ENCODE measurements around the gene GUCY1A1. TPM values are rescaled to one million over a fixed set of nuclear protein-coding genes. Genes with fewer than 3 reads are reported as not detected.

Gene GUCY1A1
- total and polyA plus RNA-seq, 10 donors, result 2.0 to 44.9 (median 23.1) TPM

DNA sequence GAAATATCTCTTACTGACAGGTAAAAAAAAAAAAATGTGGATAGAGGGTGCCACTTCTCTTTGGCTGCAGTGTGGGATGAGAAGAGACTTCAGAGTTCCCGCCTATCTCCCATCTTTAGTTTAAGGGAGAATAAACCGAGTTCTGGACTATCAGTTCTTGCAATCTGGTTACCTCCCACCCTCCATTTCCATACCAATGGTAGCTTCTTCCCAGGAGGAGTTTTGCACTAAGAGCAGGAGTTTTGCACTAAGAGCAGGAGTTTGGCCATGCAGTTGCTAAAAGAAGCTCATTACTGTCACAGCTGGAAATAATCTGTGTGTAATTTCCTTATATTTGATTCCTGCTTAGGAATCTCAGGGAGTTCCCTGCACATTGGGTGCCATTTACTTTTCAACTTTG lies 81.4 kb downstream of the GUCY1A1 start:
- Histone ChIP-seq H3K27me3 (replicated peaks in 1 of 7) (no peaks in the 10 kb centered on the region), H3K9me3 (no peaks in the 10 kb centered on the region), H3K27ac (no peak overlapping the region), H3K4me1 (no peaks in the 10 kb centered on the region), H3K36me3 (no peaks in the 10 kb centered on the region), H3K4me3 (no peak overlapping the region)
- intact Hi-C loops (cut with DNase I; ENCODE audit: low total_unique reads), result no loop called here
- WGBS, 5 donors, result 77 to 90% (median 89%) methylated on average over 2 of the region's 2 CpGs
- no peak for DNase-seq
- no peak for TF ChIP-seq POLR2A (IDR thresholded peaks at IDR 0.05)
- no peak for TF ChIP-seq CTCF (IDR thresholded peaks at IDR 0.05 in 8 of 11, conservative IDR thresholded peaks at IDR 0.05 in 3 of 11)
- TF ChIP-seq POLR2AphosphoS5 (IDR thresholded peaks at IDR 0.05), result no peak

DNA sequence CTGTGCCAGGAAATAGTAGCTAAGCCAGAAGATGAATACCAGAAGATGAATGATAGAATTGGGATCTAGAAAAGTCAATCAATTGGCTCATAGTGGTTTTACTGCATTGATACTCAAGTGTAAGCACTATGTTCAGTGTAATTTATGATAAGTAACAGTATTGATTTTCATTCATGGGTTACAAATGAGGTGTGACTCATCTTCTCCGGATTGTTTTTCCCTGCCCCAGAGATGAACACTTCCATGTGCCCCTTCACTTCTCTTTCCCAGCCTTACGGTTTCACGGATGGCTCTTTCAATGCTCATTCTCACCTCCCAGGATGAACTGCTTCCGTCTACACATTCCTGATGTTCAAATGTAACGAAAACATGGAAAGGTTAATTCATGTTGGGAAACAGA lies 82.4 kb downstream of the GUCY1A1 start:
- Histone ChIP-seq H3K4me1 (no peaks in the 10 kb centered on the region), H3K36me3 (no peaks in the 10 kb centered on the region), H3K4me3 (no peak overlapping the region), H3K27me3 (replicated peaks in 1 of 7) (no peaks in the 10 kb centered on the region), H3K27ac (no peak overlapping the region), H3K9me3 (no peaks in the 10 kb centered on the region)
- TF ChIP-seq CTCF (IDR thresholded peaks at IDR 0.05 in 8 of 11, conservative IDR thresholded peaks at IDR 0.05 in 3 of 11), result no peak
- no peak for TF ChIP-seq POLR2A (IDR thresholded peaks at IDR 0.05)
- no peak for TF ChIP-seq POLR2AphosphoS5 (IDR thresholded peaks at IDR 0.05)
- 85 to 94% (median 92%) methylated on average over 5 of the region's 5 CpGs for WGBS, 5 donors
- DNase-seq, result no peak
- intact Hi-C loops (cut with DNase I; ENCODE audit: low total_unique reads), result no loop called here

DNA sequence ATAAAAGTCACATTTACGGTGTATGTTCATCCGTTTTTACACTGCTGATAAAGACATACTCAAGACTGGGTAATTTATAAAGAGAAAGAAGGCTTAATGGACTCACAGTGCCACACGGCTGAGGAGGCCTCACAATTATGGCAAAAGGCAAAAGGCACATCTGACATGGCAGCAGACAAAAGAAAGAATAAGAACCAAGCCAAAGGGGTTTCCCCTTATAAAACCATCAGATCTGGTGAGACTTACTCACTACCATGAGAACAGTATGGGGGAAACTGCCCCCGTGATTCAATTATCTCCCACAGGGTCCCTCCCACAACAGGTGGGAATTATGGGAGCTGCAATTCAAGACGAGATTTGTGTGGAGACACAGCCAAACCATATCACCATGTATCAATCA lies 84.9 kb downstream of the GUCY1A1 start:
- TF ChIP-seq POLR2A (IDR thresholded peaks at IDR 0.05) (no peak), CTCF (IDR thresholded peaks at IDR 0.05 in 8 of 11, conservative IDR thresholded peaks at IDR 0.05 in 3 of 11) (no peak), POLR2AphosphoS5 (IDR thresholded peaks at IDR 0.05) (no peak)
- Histone ChIP-seq H3K9me3 (no peaks in the 10 kb centered on the region), H3K27ac (peak overlapping the region in 1 of 8 donors; percentile 31), H3K36me3 (no peaks in the 10 kb centered on the region), H3K4me3 (no peak overlapping the region), H3K27me3 (replicated peaks in 1 of 7) (no peaks in the 10 kb centered on the region), H3K4me1 (no peaks in the 10 kb centered on the region)
- 69 to 91% (median 81%) methylated on average over 5 of the region's 5 CpGs for WGBS, 5 donors
- intact Hi-C loops (cut with DNase I; ENCODE audit: low total_unique reads), result no loop called here
- DNase-seq, result no peak

DNA sequence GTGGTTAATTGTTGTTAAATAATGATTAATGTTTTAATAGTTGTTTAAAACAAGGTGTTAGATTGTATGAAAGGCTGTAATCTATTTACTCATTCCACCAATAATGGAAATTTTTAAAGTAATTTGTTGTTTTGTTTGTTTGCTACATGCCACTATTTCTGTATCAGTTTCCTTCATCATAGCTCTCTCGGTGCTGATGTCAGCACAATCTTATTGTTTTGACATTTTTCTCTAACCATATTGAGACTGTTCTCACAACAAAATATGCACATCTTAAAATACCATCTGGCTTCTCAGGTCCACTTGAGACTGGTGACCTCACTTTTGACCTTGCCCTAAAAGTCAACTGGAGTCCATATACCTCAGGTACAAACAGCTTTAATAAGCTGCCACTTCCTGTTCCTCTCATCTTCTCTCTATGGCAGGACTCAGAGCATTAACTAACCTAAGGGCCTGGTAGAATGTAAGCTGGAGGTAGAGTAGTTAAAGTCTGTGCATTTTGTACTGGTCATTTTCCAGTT lies 91.2 kb downstream of the GUCY1A1 start:
- TF ChIP-seq CTCF (IDR thresholded peaks at IDR 0.05 in 8 of 11, conservative IDR thresholded peaks at IDR 0.05 in 3 of 11) (no peak), POLR2AphosphoS5 (IDR thresholded peaks at IDR 0.05) (no peak)
- no peak overlapping the region for H3K4me3 ChIP-seq
- no peaks in the 10 kb centered on the region for H3K36me3 ChIP-seq
- WGBS, 5 donors, result 85 to 93% (median 91%) methylated on average over 1 of the region's 1 CpG
- peaks cover 0 to 26% (median 11%) of the 10 kb centered on the region in 7 donors for H3K27me3 ChIP-seq (replicated peaks in 1 of 7)
- H3K9me3 ChIP-seq, result no peaks in the 10 kb centered on the region
- H3K27ac ChIP-seq, result peak overlapping the region in 2 of 8 donors; percentile 87 to 88
- no peak for DNase-seq
- intact Hi-C loops (cut with DNase I; ENCODE audit: low total_unique reads), result no loop called here
- H3K4me1 ChIP-seq, result peaks cover 4 to 29% (median 12%) of the 10 kb centered on the region in 6 donors

Data from spleen (tissue), 11 donors.